Stomach smooth muscle (tissue), 2 donors: ENCODE measurements around the gene TRIM7.

Experiments
- H3K27ac ChIP-seq: one replicate; pipeline ENCODE4 v1.7.0; 2013; ENCODE audit warnings: mild to moderate bottlenecking, low read length, inconsistent platforms
- H3K27me3 ChIP-seq, 2 donors: one replicate each; pipeline ENCODE4 v1.7.0; 2013; ENCODE audit warnings: low read length in 2 of 2; ENCODE audit not compliant: insufficient read depth in 2 of 2, control insufficient read depth in 1 of 2
- H3K36me3 ChIP-seq, 2 donors: one replicate each; pipeline ENCODE4 v1.7.0; 2013; ENCODE audit warnings: low read length in 2 of 2; ENCODE audit not compliant: control insufficient read depth in 2 of 2, insufficient read depth in 2 of 2
- H3K4me1 ChIP-seq: one replicate; pipeline ENCODE4 v1.7.0; 2013; ENCODE audit warnings: low read length; ENCODE audit not compliant: control insufficient read depth, insufficient read depth
- H3K4me3 ChIP-seq, 2 donors: one replicate each; pipeline ENCODE4 v1.7.0; 2013; ENCODE audit warnings: low read length in 2 of 2
- H3K9ac ChIP-seq, 2 donors: one replicate each; pipeline ENCODE4 v1.7.0; 2013; ENCODE audit warnings: low read length in 2 of 2, mild to moderate bottlenecking in 1 of 2
- H3K9me3 ChIP-seq, 2 donors: one replicate each; pipeline ENCODE4 v1.7.0; 2013; ENCODE audit warnings: low read length in 2 of 2; ENCODE audit not compliant: control insufficient read depth in 2 of 2
- donor health status: healthy.
- donor health status: Pancreatic carcinoma.

The TRIM7 gene

DNA sequence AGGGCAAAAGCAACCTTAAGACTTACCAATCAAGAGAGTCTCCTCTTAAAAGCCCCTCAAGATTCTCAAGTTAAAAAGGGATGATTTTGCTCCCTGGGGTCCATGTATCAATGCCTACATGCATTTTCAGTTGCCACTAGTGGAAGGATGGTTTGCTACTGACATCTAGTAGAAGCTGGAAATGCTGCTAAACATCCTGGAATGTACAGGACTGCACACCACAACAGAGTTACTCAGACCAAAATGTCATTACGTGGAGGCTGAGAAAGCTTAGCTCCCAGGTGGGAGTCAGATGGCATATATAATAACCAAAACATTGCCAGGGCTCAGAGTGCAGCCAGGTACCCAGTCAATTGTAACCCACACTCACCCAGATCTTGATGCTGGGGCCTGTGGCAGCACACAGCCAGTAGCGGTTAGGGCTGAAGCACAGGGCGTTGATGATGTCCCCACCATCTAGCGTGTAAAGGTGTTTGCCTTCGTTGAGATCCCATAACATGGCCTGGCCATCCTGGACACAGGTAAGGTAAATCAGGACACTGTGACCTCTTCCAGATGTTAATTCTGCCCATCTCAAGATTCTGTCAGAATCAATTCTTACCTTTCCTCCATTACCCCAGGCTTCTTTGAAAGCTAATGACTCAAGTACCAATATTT, 32.9 kb upstream of the TRIM7 start:
- Histone ChIP-seq H3K9ac (no peak overlapping the region), H3K36me3 (peaks cover 62 to 75% of the 10 kb centered on the region in 2 donors), H3K4me3 (no peak overlapping the region), H3K27me3 (no peaks in the 10 kb centered on the region), H3K9me3 (no peaks in the 10 kb centered on the region), H3K27ac (no peak overlapping the region), H3K4me1 (peaks cover 22% of the 10 kb centered on the region)

DNA sequence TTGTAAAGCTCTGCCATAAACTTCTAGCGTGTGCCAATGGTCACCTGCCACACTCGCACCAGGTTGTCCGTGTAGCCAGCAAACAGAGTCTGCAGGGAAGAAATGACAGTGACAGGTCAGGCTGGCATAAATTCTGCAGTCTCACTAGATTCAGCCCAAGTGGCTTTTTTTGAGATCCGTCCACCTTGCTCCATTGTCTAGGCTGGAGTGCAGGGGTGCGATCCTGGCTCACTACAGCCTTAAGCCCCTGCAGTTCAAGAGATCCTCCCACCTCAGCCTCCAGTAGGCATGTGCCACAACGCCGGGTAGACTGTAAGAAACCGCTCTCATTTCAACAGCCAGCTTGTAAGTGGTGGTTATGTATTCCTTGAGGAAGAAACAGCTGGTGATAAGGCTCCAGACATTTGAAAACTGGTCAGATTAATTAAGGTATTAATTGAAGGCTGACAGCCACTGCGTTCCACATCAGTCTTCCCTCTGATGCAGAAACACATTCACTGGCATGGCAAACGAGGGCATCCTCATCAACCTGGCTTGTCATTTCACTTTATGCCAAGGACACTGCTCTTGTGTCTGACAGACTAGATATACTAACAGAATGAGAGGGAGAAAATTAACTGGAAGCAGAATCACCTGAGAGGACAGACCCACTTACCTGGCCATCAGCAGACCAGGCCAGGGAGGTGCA, 32.1 kb upstream of the TRIM7 start:
- Histone ChIP-seq H3K27ac (no peak overlapping the region), H3K4me1 (peaks cover 14% of the 10 kb centered on the region)

DNA sequence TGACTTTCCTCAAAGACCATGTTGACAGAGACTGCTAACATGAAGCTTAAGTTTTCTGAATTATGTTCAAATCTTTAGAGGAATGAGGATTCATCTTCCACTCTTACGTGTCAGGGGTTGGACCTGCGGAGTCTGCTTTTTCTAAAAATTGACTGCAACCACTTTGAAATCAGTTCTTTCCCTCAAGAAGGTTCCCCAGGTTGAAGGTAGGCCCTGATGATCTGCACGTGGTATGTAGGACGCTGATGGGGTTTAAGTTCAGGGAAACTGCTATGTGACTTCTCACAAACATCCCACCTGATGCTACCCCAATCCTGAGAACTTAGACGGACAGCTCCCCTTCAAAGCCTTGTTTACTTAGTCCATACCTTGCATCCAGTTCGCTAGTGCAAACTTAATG, 31.5 kb upstream of the TRIM7 start:
- no peaks in the 10 kb centered on the region for H3K9me3 ChIP-seq
- H3K36me3 ChIP-seq = peaks cover 68 to 78% of the 10 kb centered on the region in 2 donors
- no peak overlapping the region for H3K27ac ChIP-seq
- H3K4me1 ChIP-seq = peaks cover 8% of the 10 kb centered on the region
- no peak overlapping the region for H3K9ac ChIP-seq
- H3K27me3 ChIP-seq = no peaks in the 10 kb centered on the region
- H3K4me3 ChIP-seq = no peak overlapping the region

More for the DNA sequence above, 32.1 kb upstream of the TRIM7 start:
- H3K9me3 ChIP-seq = no peaks in the 10 kb centered on the region
- H3K27me3 ChIP-seq = no peaks in the 10 kb centered on the region
- H3K9ac ChIP-seq = peak overlapping the region in 1 of 2 donors; percentile 13
- H3K4me3 ChIP-seq = no peak overlapping the region
- peaks cover 69 to 80% of the 10 kb centered on the region in 2 donors for H3K36me3 ChIP-seq

DNA sequence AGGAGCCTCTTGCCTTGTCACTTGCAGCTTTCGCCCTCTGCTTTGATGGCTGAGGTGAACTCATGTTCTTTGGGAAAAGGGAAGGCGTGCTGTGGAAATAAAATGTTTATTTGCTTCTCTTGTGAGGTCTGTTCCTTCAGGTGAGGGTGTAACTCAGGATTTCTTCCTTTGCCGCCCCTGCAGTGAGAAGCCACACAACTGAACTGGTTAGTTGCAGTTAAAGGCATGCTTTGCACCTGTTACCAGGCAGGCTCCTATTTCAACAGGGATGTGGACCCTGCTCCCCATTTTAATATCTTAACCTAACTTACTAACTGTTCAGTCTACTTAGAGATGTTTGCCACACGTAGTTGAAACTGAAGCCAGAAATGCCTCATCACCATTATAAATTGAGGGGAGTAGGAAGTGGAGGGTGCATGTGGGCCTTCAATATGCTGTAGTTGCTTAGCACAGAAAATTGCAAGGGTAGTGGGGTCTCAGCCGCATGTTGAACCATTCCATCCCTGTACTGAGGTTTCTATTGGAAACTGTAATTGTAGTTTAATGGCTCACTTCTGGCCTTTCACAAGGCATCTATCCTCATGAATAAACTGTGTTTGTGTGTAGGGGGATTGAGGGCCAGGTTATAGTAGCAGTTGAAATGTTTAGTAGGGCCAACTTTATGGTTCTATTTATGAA, 30.8 kb upstream of the TRIM7 start:
- H3K4me3 ChIP-seq = no peak overlapping the region
- H3K9ac ChIP-seq = no peak overlapping the region
- H3K27ac ChIP-seq = no peak overlapping the region
- H3K27me3 ChIP-seq = no peaks in the 10 kb centered on the region
- H3K36me3 ChIP-seq = peaks cover 65 to 75% of the 10 kb centered on the region in 2 donors
- H3K9me3 ChIP-seq = no peaks in the 10 kb centered on the region
- peaks cover 4% of the 10 kb centered on the region for H3K4me1 ChIP-seq

DNA sequence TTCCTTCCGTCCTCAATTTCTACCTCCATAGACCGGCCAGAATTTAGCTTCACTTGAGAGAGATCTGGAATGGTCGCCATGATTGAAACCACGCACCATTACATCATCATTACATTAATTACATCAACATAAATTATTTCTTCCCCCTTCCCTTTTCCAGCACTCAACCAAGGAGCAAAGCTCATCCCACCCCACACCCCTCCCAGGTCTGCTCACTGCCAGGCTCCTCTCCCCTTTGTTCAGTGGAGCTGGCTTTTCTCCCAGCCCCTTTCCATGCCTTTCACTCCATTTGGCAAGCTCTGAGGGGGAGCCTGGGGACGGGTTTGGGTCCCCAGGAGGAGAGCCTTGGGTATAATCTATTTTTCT, 30.3 kb upstream of the TRIM7 start:
- Histone ChIP-seq H3K4me1 (peaks cover 4% of the 10 kb centered on the region), H3K9ac (no peak overlapping the region), H3K9me3 (no peaks in the 10 kb centered on the region), H3K27ac (no peak overlapping the region), H3K27me3 (no peaks in the 10 kb centered on the region), H3K36me3 (peaks cover 69 to 73% of the 10 kb centered on the region in 2 donors), H3K4me3 (no peak overlapping the region)

DNA sequence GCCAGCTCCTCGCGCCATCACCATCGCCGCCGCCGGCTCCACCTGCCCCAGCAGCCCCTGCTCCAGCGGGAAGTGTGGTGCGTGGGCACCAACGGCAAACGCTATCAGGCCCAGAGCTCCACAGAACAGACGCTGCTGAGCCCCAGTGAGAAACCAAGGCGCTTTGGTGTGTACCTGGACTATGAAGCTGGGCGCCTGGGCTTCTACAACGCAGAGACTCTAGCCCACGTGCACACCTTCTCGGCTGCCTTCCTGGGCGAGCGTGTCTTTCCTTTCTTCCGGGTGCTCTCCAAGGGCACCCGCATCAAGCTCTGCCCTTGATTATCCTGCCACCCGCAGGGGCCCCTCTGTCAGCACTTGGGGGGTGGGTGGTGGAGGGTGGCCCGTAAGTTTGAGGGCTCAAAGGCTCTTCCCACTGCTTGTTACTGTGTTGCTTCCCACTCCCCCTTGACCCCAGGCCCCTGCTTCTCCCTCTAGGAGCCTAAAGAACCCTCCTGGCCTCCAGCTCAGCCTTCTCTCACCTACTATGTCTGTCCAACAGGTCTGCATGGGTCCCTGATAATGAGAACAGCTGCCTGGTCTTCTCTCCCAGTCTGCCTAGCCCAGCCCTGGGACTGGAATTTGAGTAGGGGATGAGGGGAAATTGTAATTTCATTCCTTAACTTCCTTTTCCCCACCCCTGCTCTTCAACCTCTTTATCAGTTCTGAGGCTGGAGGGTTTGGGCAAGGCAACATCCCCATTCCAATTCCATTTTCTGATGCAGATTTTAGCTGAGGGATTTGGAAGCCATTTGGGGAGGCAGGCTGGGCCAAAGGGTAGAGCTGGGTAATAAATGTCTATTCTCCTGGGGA, 29.7 kb upstream of the TRIM7 start:
- no peak overlapping the region for H3K27ac ChIP-seq
- no peak overlapping the region for H3K4me3 ChIP-seq
- H3K9ac ChIP-seq = no peak overlapping the region
- H3K4me1 ChIP-seq = peaks cover 4% of the 10 kb centered on the region
- H3K9me3 ChIP-seq = no peaks in the 10 kb centered on the region
- no peaks in the 10 kb centered on the region for H3K27me3 ChIP-seq
- peaks cover 69 to 72% of the 10 kb centered on the region in 2 donors for H3K36me3 ChIP-seq

DNA sequence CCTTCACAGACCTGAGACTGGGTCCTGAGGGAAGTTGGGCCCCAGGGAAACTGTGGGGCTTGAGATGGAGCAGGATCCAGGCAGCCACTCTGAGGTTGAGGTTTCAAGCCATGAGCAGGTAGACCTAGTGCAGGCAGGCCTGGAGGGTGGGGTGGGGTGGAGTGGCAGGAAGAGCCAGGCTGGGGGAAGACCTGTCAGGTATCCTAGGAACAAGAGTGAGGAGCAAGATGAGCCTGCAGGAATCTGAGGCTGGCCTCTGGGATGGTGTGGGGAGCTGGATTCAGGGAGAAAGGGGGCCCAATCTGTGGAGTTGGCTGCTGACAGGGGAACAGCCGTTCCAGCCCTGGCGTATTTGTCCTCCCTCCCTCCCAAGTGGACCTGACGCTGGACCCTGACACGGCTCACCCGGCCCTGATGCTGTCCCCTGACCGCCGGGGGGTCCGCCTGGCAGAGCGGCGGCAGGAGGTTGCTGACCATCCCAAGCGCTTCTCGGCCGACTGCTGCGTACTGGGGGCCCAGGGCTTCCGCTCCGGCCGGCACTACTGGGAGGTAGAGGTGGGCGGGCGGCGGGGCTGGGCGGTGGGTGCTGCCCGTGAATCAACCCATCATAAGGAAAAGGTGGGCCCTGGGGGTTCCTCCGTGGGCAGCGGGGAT, 28.9 kb upstream of the TRIM7 start:
- Histone ChIP-seq H3K4me1 (no peaks in the 10 kb centered on the region), H3K27me3 (no peaks in the 10 kb centered on the region), H3K4me3 (no peak overlapping the region), H3K36me3 (peaks cover 63 to 65% of the 10 kb centered on the region in 2 donors), H3K9ac (peak overlapping the region in 1 of 2 donors; percentile 21), H3K9me3 (no peaks in the 10 kb centered on the region), H3K27ac (no peak overlapping the region)

DNA sequence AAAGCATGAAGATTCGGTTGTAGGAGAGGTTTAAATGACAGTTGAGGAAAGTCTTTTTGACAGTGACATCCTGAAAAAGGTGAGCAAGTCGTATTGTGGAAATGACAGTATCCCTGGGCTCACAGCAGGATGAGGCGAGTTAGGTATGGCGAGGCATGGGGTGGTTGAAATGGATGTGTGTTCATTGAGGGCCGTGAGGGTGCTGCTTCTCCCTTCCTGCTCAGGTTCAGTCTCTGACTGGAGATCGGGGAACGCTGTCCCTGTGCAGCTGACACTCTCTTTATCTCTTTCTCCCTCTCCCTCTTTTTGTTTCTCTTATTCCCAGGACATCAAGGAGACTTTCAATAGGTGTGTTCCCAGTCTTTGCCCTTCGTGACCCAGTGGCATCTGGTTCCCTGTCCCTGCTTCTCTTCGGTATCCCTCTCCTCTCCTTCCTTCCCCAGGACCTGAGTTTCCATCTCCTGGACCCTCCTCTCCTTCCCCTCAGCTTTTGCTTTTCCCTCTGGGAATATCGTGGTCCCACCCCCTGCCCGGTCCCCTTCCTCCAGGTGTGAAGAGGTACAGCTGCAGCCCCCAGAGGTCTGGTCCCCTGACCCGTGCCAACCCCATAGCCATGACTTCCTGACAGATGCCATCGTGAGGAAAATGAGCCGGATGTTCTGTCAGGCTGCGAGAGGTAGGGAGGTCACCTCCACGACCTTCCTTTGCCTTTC, 28.2 kb upstream of the TRIM7 start:
- Histone ChIP-seq H3K27ac (no peak overlapping the region), H3K9ac (peak overlapping the region in 1 of 2 donors; percentile 21), H3K4me1 (no peaks in the 10 kb centered on the region), H3K4me3 (no peak overlapping the region), H3K27me3 (no peaks in the 10 kb centered on the region), H3K36me3 (peaks cover 57 to 60% of the 10 kb centered on the region in 2 donors), H3K9me3 (no peaks in the 10 kb centered on the region)

DNA sequence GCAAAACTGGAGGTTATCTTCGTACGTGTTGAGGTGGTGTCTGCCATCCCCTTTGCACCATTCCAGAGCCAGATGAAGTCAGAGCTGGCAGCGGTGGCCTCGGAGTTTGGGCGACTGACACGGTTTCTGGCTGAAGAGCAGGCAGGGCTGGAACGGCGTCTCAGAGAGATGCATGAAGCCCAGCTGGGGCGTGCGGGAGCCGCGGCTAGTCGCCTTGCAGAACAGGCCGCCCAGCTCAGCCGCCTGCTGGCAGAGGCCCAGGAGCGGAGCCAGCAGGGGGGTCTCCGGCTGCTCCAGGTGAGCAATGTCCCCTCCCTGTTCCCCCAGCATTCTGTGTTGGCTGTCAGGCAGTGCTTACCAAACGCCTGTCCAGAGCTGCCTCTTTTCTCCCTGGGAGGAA, 27.6 kb upstream of the TRIM7 start:
- Histone ChIP-seq H3K9ac (no peak overlapping the region), H3K27me3 (no peaks in the 10 kb centered on the region), H3K9me3 (no peaks in the 10 kb centered on the region), H3K4me1 (no peaks in the 10 kb centered on the region), H3K36me3 (peaks cover 50 to 53% of the 10 kb centered on the region in 2 donors), H3K4me3 (no peak overlapping the region), H3K27ac (no peak overlapping the region)
